CD14-positive monocyte (primary cell): Measurements from ENCODE around the gene MBNL2. TPM values are rescaled to one million over a fixed set of nuclear protein-coding genes. Genes with fewer than 3 reads are reported as not detected.
A peak's percentile ranks its signal among the peaks of the same experiment; 100 is the strongest.

ENCODE experiments used
- DNase-seq, 3 donors: peaks; one replicate each; pipeline ENCODE4 v3.0.0-alpha.2; 2011 to 2022
- H2AFZ ChIP-seq: 2 replicates; pipeline ENCODE4 v1.6.0; 2012; ENCODE audit warnings: mild to moderate bottlenecking, low read depth, low read length, inconsistent platforms; ENCODE audit not compliant: insufficient read depth, poor library complexity, severe bottlenecking
- H3K27ac ChIP-seq, 2 donors: 1 replicate in 1 of 2; 2 replicates in 1 of 2; pipeline ENCODE4 v1.5.1; 2012 to 2013; ENCODE audit warnings: low read length in 2 of 2, control low read depth in 1 of 2, inconsistent platforms in 1 of 2, low read depth in 1 of 2, mild to moderate bottlenecking in 1 of 2
- H3K27me3 ChIP-seq, 2 donors: one replicate each; pipeline versions ENCODE4 v1.6.0 to v1.6.1; 2011 to 2013; ENCODE audit warnings: low read length in 2 of 2; ENCODE audit not compliant: control insufficient read depth in 2 of 2, insufficient read depth in 2 of 2
- H3K36me3 ChIP-seq, 2 donors: replicated peaks in 1 of 2; 1 replicate in 1 of 2; 2 replicates in 1 of 2; pipeline versions ENCODE4 v1.5.1 to v1.6.1; 2012 to 2013; ENCODE audit warnings: low read length in 2 of 2, control low read depth in 1 of 2, inconsistent platforms in 1 of 2, mild to moderate bottlenecking in 1 of 2; ENCODE audit not compliant: insufficient read depth in 2 of 2, control insufficient read depth in 1 of 2
- H3K4me1 ChIP-seq, 2 donors: 1 replicate in 1 of 2; 2 replicates in 1 of 2; pipeline versions ENCODE4 v1.5.1 to v1.6.1; 2012 to 2013; ENCODE audit warnings: low read length in 2 of 2, control low read depth in 1 of 2, inconsistent platforms in 1 of 2, mild to moderate bottlenecking in 1 of 2, moderate library complexity in 1 of 2; ENCODE audit not compliant: insufficient read depth in 2 of 2, control insufficient read depth in 1 of 2
- H3K4me2 ChIP-seq: replicated peaks from 2 replicates; pipeline ENCODE3; 2012; ENCODE audit warnings: low read length, moderate library complexity, mild to moderate bottlenecking; ENCODE audit not compliant: poor library complexity, severe bottlenecking; ENCODE audit errors: extremely low read depth
- H3K4me3 ChIP-seq, 3 experiments: fragments of 200-600 bp in 1 of 3; sonication (generic) in 1 of 3; replicated peaks in 1 of 3; 1 replicate in 2 of 3; 2 replicates in 1 of 3; pipeline ENCODE4 v1.5.1; 2011 to 2013; ENCODE audit warnings: low read length in 3 of 3, mild to moderate bottlenecking in 3 of 3, control low read depth in 2 of 3, low read depth in 2 of 3, inconsistent platforms in 1 of 3, moderate library complexity in 1 of 3
- H3K79me2 ChIP-seq: 2 replicates; pipeline ENCODE4 v1.6.0; 2012; ENCODE audit warnings: mild to moderate bottlenecking, control low read depth, inconsistent platforms, low read length, moderate library complexity; ENCODE audit not compliant: insufficient read depth
- H3K9ac ChIP-seq: 2 replicates; pipeline ENCODE4 v1.6.0; 2017; ENCODE audit warnings: low read length, mild to moderate bottlenecking; ENCODE audit not compliant: insufficient read depth, poor library complexity, severe bottlenecking
- H3K9me3 ChIP-seq, 2 donors: replicated peaks in 1 of 2; 1 replicate in 1 of 2; 2 replicates in 1 of 2; pipeline versions ENCODE4 v1.5.1 to v1.6.1; 2012 to 2013; ENCODE audit warnings: low read length in 2 of 2, control low read depth in 1 of 2; ENCODE audit not compliant: control insufficient read depth in 1 of 2, insufficient read depth in 1 of 2
- H4K20me1 ChIP-seq: 2 replicates; pipeline ENCODE4 v1.6.0; 2012; ENCODE audit warnings: mild to moderate bottlenecking, low read length, control low read depth, moderate library complexity; ENCODE audit not compliant: insufficient read depth
- H3K27ac Mint-ChIP-seq, 7 donors: one replicate each; pipeline ENCODE4 v1.8.0; 2020; ENCODE audit warnings: mild to moderate bottlenecking in 7 of 7, mixed read lengths in 7 of 7, moderate library complexity in 6 of 7, inconsistent platforms in 2 of 7
- H3K27me3 Mint-ChIP-seq, 3 donors: one replicate each; pipeline ENCODE4 v1.8.0; 2021 to 2022; ENCODE audit warnings: low read depth in 3 of 3, mild to moderate bottlenecking in 3 of 3, mixed read lengths in 3 of 3, moderate library complexity in 3 of 3, inconsistent platforms in 1 of 3
- H3K36me3 Mint-ChIP-seq, 2 donors: one replicate each; pipeline ENCODE4 v1.8.0; 2020; ENCODE audit warnings: mixed read lengths in 2 of 2, inconsistent platforms in 1 of 2, mild to moderate bottlenecking in 1 of 2
- H3K4me1 Mint-ChIP-seq: one replicate; pipeline ENCODE4 v1.8.0; 2020; ENCODE audit warnings: mild to moderate bottlenecking, mixed read lengths
- H3K4me3 Mint-ChIP-seq, 2 donors: one replicate each; pipeline ENCODE4 v1.8.0; 2020; ENCODE audit warnings: mild to moderate bottlenecking in 2 of 2, mixed read lengths in 2 of 2, moderate library complexity in 1 of 2
- H3K9me3 Mint-ChIP-seq, 7 donors: one replicate each; pipeline ENCODE4 v1.8.0; 2020 to 2022; ENCODE audit warnings: mixed read lengths in 7 of 7, mild to moderate bottlenecking in 6 of 7, moderate library complexity in 6 of 7, inconsistent platforms in 2 of 7
- CTCF ChIP-seq: fragments of 200-600 bp; IDR thresholded peaks from one replicate; pipeline ENCODE4 v1.8.0; 2022; ENCODE audit warnings: antibody characterized with exemption, mild to moderate bottlenecking
- WGBS: methylation state at CpG from one replicate; pipeline ENCODE4 v1.1.5; 2013; ENCODE audit warnings: missing lambda C conversion rate; ENCODE audit not compliant: insufficient coverage; 5-methylcytosine and 5-hydroxymethylcytosine counted together
- intact Hi-C, 2 donors: fragments of 100-400 bp; cut with micrococcal nuclease; formaldehyde crosslinking; loops; one replicate each; pipeline versions ENCODE4 v1.15.0 to v1.15.1; 2023
- polyA plus RNA-seq, 3 donors: library from polyadenylated mRNA; depleted of rRNA in 1 of 3; unstranded in 2 of 3; stranded (reverse) in 1 of 3; fragments of 300-500 nt in 2 of 3; fragments of >200 nt in 1 of 3; fragmentation: Illumina TruSeq in 2 of 3; gene quantifications; 1 replicate in 2 of 3; 2 replicates in 1 of 3; pipeline ENCODE4 v1.2.3, GENCODE V29; 2012 to 2021

Gene MBNL2
- polyA plus RNA-seq, 3 donors, result 8.5 to 15.5 (median 13.4) TPM

GRCh38 chr13:97185751-97186150, 36.4 kb upstream of the MBNL2 start:
- Histone ChIP-seq H3K27me3 (peaks cover 12 to 15% of the 10 kb centered on the region in 2 donors), H3K9me3 (no peaks in the 10 kb centered on the region), H3K4me3 (no peak overlapping the region), H4K20me1 (no peaks in the 10 kb centered on the region), H3K4me2 (no peak overlapping the region), H3K4me1 (no peaks in the 10 kb centered on the region), H3K27ac (no peak overlapping the region), H2AFZ (no peak overlapping the region), H3K36me3 (no peaks in the 10 kb centered on the region), H3K9ac (no peak overlapping the region), H3K79me2 (no peaks in the 10 kb centered on the region)
- Mint-ChIP-seq H3K4me3 (peak overlapping the region in 1 of 2 donors; percentile 46), H3K4me1 (peaks cover 4% of the 10 kb centered on the region), H3K36me3 (no peaks in the 10 kb centered on the region), H3K9me3 (peaks cover 0 to 5% (median 0%) of the 10 kb centered on the region in 7 donors), H3K27me3 (peaks cover 21 to 23% (median 22%) of the 10 kb centered on the region in 3 donors), H3K27ac (no peak overlapping the region)
- TF ChIP-seq CTCF, result no peak
- intact Hi-C loops, result no loop called here
- no peak for DNase-seq
- 96% methylated on average over 3 of the region's 3 CpGs for WGBS

GRCh38 chr13:97188207-97188606, 33.9 kb upstream of the MBNL2 start:
- H2AFZ ChIP-seq, result no peak overlapping the region
- no peak overlapping the region for H3K9ac ChIP-seq
- no peaks in the 10 kb centered on the region for H3K9me3 ChIP-seq
- H3K27me3 ChIP-seq, result peaks cover 12 to 15% of the 10 kb centered on the region in 2 donors
- Mint-ChIP-seq H3K4me1 (peaks cover 7% of the 10 kb centered on the region), H3K4me3 (peak overlapping the region in 1 of 2 donors; percentile 39), H3K27ac (no peak overlapping the region), H3K27me3 (peaks cover 22 to 29% (median 25%) of the 10 kb centered on the region in 3 donors), H3K36me3 (no peaks in the 10 kb centered on the region), H3K9me3 (peaks cover 0 to 5% (median 0%) of the 10 kb centered on the region in 7 donors)
- no peaks in the 10 kb centered on the region for H3K79me2 ChIP-seq
- TF ChIP-seq CTCF, result no peak
- no peak overlapping the region for H3K4me2 ChIP-seq
- DNase-seq, result no peak
- intact Hi-C loops, result no loop called here
- no peak overlapping the region for H3K27ac ChIP-seq
- H4K20me1 ChIP-seq, result no peaks in the 10 kb centered on the region
- H3K4me1 ChIP-seq, result no peaks in the 10 kb centered on the region
- WGBS, result 64% methylated on average over 6 of the region's 8 CpGs
- no peak overlapping the region for H3K4me3 ChIP-seq
- H3K36me3 ChIP-seq, result no peaks in the 10 kb centered on the region
